H1 (cell line): ENCODE measurements around the gene EVPL. TPM values are rescaled to one million over a fixed set of nuclear protein-coding genes. Genes with fewer than 3 reads are reported as not detected.

Experiments
- CTCF ChIA-PET: fragments of 300-600 bp; sonication (Branson Sonifier 250); formaldehyde crosslinking; loops from one replicate; lab custom pipeline; 2021; ENCODE audit not compliant: partially characterized antibody; lab: Charles Lee
- POLR2A ChIA-PET: fragments of 300-600 bp; sonication (Branson Sonifier 250); formaldehyde crosslinking; loops from one replicate; lab custom pipeline; 2021; ENCODE audit warnings: inconsistent platforms; ENCODE audit not compliant: partially characterized antibody; lab: Charles Lee
- DNase-seq, 2 experiments: peaks; one replicate each; pipeline versions ENCODE4 v3.0.0 to v3.0.0-alpha.2; 2010 to 2022; ENCODE audit warnings: low spot score in 2 of 2, low read depth in 1 of 2, mixed read lengths in 1 of 2
- FAIRE-seq: peaks from 2 replicates; lab custom pipeline; 2011; peaks lifted over from hg19 to GRCh38; lab: Jason Lieb, UNC
- H2AFZ ChIP-seq: 2 replicates; pipeline ENCODE4 v1.8.1; 2012; ENCODE audit warnings: low read length, inconsistent platforms
- H2AK5ac ChIP-seq: 2 replicates; pipeline ENCODE4 v1.6.1; 2013; ENCODE audit warnings: low read depth, low read length
- H2BK120ac ChIP-seq: replicated peaks from 2 replicates; pipeline ENCODE3; 2013; ENCODE audit warnings: low read depth, low read length, inconsistent platforms
- H2BK12ac ChIP-seq: 2 replicates; pipeline ENCODE4 v1.6.1; 2013; ENCODE audit warnings: low read depth, low read length
- H2BK15ac ChIP-seq: 2 replicates; pipeline ENCODE4 v1.6.1; 2013; ENCODE audit warnings: low read length
- H2BK20ac ChIP-seq: 2 replicates; pipeline ENCODE4 v1.6.1; 2013; ENCODE audit warnings: low read length
- H2BK5ac ChIP-seq: 2 replicates; pipeline ENCODE4 v1.6.1; 2013; ENCODE audit warnings: low read depth, low read length
- H3K14ac ChIP-seq: 2 replicates; pipeline ENCODE4 v1.6.1; 2013; ENCODE audit warnings: inconsistent platforms; ENCODE audit not compliant: insufficient read length
- H3K18ac ChIP-seq: 2 replicates; pipeline ENCODE4 v1.6.1; 2013; ENCODE audit warnings: low read length; ENCODE audit errors: extremely low read depth
- H3K23ac ChIP-seq: 2 replicates; pipeline ENCODE4 v1.6.1; 2013; ENCODE audit warnings: inconsistent platforms; ENCODE audit not compliant: insufficient read length
- H3K23me2 ChIP-seq: 2 replicates; pipeline ENCODE4 v1.6.1; 2013; ENCODE audit warnings: low read depth, low read length
- H3K27ac ChIP-seq: 2 replicates; pipeline ENCODE4 v1.6.1; 2011; ENCODE audit warnings: low read depth, low read length, inconsistent platforms
- H3K27me3 ChIP-seq, 4 experiments: replicated peaks in 1 of 4; 1 replicate in 1 of 4; 2 replicates in 3 of 4; pipeline versions ENCODE4 v1.6.1 to v1.8.1; 2011 to 2013; ENCODE audit warnings: low read length in 3 of 4, mild to moderate bottlenecking in 3 of 4, inconsistent platforms in 2 of 4, mixed read lengths in 2 of 4, moderate library complexity in 1 of 4; ENCODE audit not compliant: control insufficient read depth in 3 of 4, insufficient read depth in 3 of 4; ENCODE audit errors: extremely low read depth in 1 of 4
- H3K36me3 ChIP-seq, 4 experiments: 2 replicates each; pipeline versions ENCODE4 v1.6.1 to v1.8.1; 2011 to 2013; ENCODE audit warnings: mild to moderate bottlenecking in 4 of 4, low read length in 3 of 4, moderate library complexity in 2 of 4, control low read depth in 1 of 4, inconsistent platforms in 1 of 4; ENCODE audit not compliant: insufficient read depth in 4 of 4, control insufficient read depth in 2 of 4
- H3K4ac ChIP-seq: replicated peaks from 2 replicates; pipeline ENCODE3; 2013; ENCODE audit warnings: low read length, low read depth, mixed read lengths, inconsistent platforms; ENCODE audit not compliant: insufficient read length
- H3K4me1 ChIP-seq, 4 experiments: replicated peaks in 1 of 4; 1 replicate in 1 of 4; 2 replicates in 3 of 4; pipeline versions ENCODE4 v1.6.1 to v1.8.1; 2011 to 2013; ENCODE audit warnings: low read length in 3 of 4, inconsistent platforms in 2 of 4, mixed read lengths in 1 of 4; ENCODE audit not compliant: insufficient read depth in 4 of 4, control insufficient read depth in 3 of 4
- H3K4me2 ChIP-seq, 2 experiments: 2 replicates each; pipeline versions ENCODE4 v1.6.1 to v1.8.1; 2011 to 2013; ENCODE audit warnings: low read depth in 2 of 2, low read length in 2 of 2, control low read depth in 1 of 2, inconsistent platforms in 1 of 2, mild to moderate bottlenecking in 1 of 2; ENCODE audit not compliant: insufficient read depth in 1 of 2
- H3K4me3 ChIP-seq, 4 experiments: fragments of 200-600, 300-600 bp in 1 of 4; sonication (generic), shearing (Covaris generic), sonication (Bioruptor Twin) in 1 of 4; 2 replicates each; pipeline versions ENCODE4 v1.5.1 to v1.8.1; 2011 to 2016; ENCODE audit warnings: low read length in 4 of 4, low read depth in 3 of 4, control low read depth in 2 of 4, inconsistent platforms in 2 of 4, mild to moderate bottlenecking in 2 of 4, mixed read lengths in 1 of 4, moderate library complexity in 1 of 4; ENCODE audit not compliant: insufficient read depth in 2 of 4; ENCODE audit errors: extremely low read depth in 1 of 4
- H3K56ac ChIP-seq: replicated peaks from 2 replicates; pipeline ENCODE3; 2013; ENCODE audit warnings: low read depth, mild to moderate bottlenecking, mixed read lengths, low read length, inconsistent platforms; ENCODE audit not compliant: insufficient read length
- H3K79me1 ChIP-seq: 2 replicates; pipeline ENCODE4 v1.6.1; 2013; ENCODE audit warnings: low read depth, low read length, control low read depth
- H3K79me2 ChIP-seq, 2 experiments: 2 replicates each; pipeline versions ENCODE4 v1.6.1 to v1.8.1; 2012 to 2013; ENCODE audit warnings: low read length in 2 of 2, mild to moderate bottlenecking in 2 of 2, inconsistent platforms in 1 of 2; ENCODE audit not compliant: insufficient read depth in 2 of 2, control insufficient read depth in 1 of 2
- H3K9ac ChIP-seq, 4 experiments: replicated peaks in 1 of 4; 1 replicate in 1 of 4; 2 replicates in 3 of 4; pipeline versions ENCODE4 v1.6.1 to v1.8.1; 2011 to 2013; ENCODE audit warnings: low read depth in 3 of 4, low read length in 3 of 4, control low read depth in 2 of 4, mild to moderate bottlenecking in 2 of 4, moderate library complexity in 2 of 4, inconsistent platforms in 1 of 4; ENCODE audit errors: extremely low read depth in 1 of 4
- H3K9me3 ChIP-seq, 2 experiments: 2 replicates each; pipeline versions ENCODE4 v1.6.1 to v1.8.1; 2012 to 2013; ENCODE audit warnings: mild to moderate bottlenecking in 2 of 2, moderate library complexity in 2 of 2, control low read depth in 1 of 2, inconsistent platforms in 1 of 2, low read depth in 1 of 2, low read length in 1 of 2, mixed read lengths in 1 of 2; ENCODE audit not compliant: insufficient read depth in 2 of 2
- H4K20me1 ChIP-seq, 2 experiments: replicated peaks in 1 of 2; 2 replicates each; pipeline versions ENCODE3 to v1.8.1; 2011 to 2013; ENCODE audit warnings: inconsistent platforms in 2 of 2, low read length in 2 of 2, mild to moderate bottlenecking in 1 of 2; ENCODE audit not compliant: insufficient read depth in 2 of 2, control insufficient read depth in 1 of 2
- H4K5ac ChIP-seq: 2 replicates; pipeline ENCODE4 v1.6.1; 2013; ENCODE audit warnings: low read length, low read depth, mixed read lengths, inconsistent platforms; ENCODE audit not compliant: insufficient read length
- H4K8ac ChIP-seq: 2 replicates; pipeline ENCODE4 v1.8.0; 2013; ENCODE audit warnings: mild to moderate bottlenecking, moderate library complexity, low read length, inconsistent platforms; ENCODE audit not compliant: insufficient read depth; ENCODE audit errors: extremely low read depth
- H4K91ac ChIP-seq: replicated peaks from 2 replicates; pipeline ENCODE3; 2013; ENCODE audit warnings: low read length, mixed read lengths, inconsistent platforms; ENCODE audit not compliant: insufficient read length
- CEBPB ChIP-seq: IDR thresholded peaks from 2 replicates; pipeline ENCODE4 v1.6.1; 2012; ENCODE audit warnings: low read depth, low read length
- CREB1 ChIP-seq: IDR thresholded peaks from 2 replicates; pipeline ENCODE4 v1.6.1; 2012; ENCODE audit warnings: inconsistent platforms
- KDM4A ChIP-seq: IDR thresholded peaks from one replicate; pipeline ENCODE4 v1.7.1; 2012; ENCODE audit warnings: low read depth, mild to moderate bottlenecking, moderate library complexity, low read length, inconsistent platforms; ENCODE audit not compliant: severe bottlenecking
- NRF1 ChIP-seq: IDR thresholded peaks from 2 replicates; pipeline ENCODE4 v1.6.1; 2011; ENCODE audit warnings: mild to moderate bottlenecking, low read depth, low read length, improper control_type of control experiment
- POLR2AphosphoS5 ChIP-seq: IDR thresholded peaks from 2 replicates; pipeline ENCODE4 v1.6.1; 2011; ENCODE audit warnings: low read depth, low read length
- RNF2 ChIP-seq: fragments of 200-900, 300-1000 bp; sonication (generic); IDR thresholded peaks from 2 replicates; pipeline ENCODE4 v1.7.1; 2016; ENCODE audit warnings: borderline replicate concordance, low read depth, mild to moderate bottlenecking, antibody characterized with exemption, low read length; ENCODE audit not compliant: poor library complexity, severe bottlenecking; ENCODE audit errors: missing control alignments
- RXRA ChIP-seq: IDR thresholded peaks from 2 replicates; pipeline ENCODE4 v1.6.1; 2011; ENCODE audit warnings: low read depth, mild to moderate bottlenecking, low read length, moderate library complexity; ENCODE audit not compliant: insufficient read depth
- SP1 ChIP-seq: IDR thresholded peaks from 2 replicates; pipeline ENCODE4 v1.6.1; 2011; ENCODE audit warnings: low read depth, low read length
- SRF ChIP-seq: IDR thresholded peaks from 2 replicates; pipeline ENCODE4 v1.6.1; 2011; ENCODE audit warnings: mild to moderate bottlenecking, low read depth, low read length, moderate library complexity
- TAF1 ChIP-seq: IDR thresholded peaks from 2 replicates; pipeline ENCODE4 v1.6.1; 2011; ENCODE audit warnings: mild to moderate bottlenecking, low read depth, low read length
- TCF12 ChIP-seq: IDR thresholded peaks from 2 replicates; pipeline ENCODE4 v1.6.1; 2011; ENCODE audit warnings: low read depth, mild to moderate bottlenecking, low read length
- WGBS, 2 experiments: shearing (Covaris generic) in 1 of 2; methylation state at CpG; one replicate each; pipeline versions ENCODE4 v1.1.6 to v1.1.7; 2013 to 2015; ENCODE audit warnings: low lambda C conversion rate in 2 of 2, mixed read lengths in 2 of 2, inconsistent platforms in 1 of 2, low coverage in 1 of 2, missing lambda C conversion rate in 1 of 2; ENCODE audit not compliant: insufficient replicate concordance in 2 of 2, insufficient coverage in 1 of 2, insufficient read length in 1 of 2; ENCODE audit errors: extremely low coverage in 1 of 2, missing lambda C conversion rate in 1 of 2; 5-methylcytosine and 5-hydroxymethylcytosine counted together
- polyA plus RNA-seq, 7 experiments: library from polyadenylated mRNA; depleted of rRNA in 3 of 7; stranded (reverse) in 5 of 7; unstranded in 2 of 7; fragments of >200 nt in 5 of 7; fragments of 200-250 nt in 2 of 7; gene quantifications; 1 replicate in 5 of 7; 2 replicates in 1 of 7; 4 replicates in 1 of 7; pipeline versions ENCODE4 v1.2.1 to v1.2.3, GENCODE V29; 2011 to 2013; ENCODE audit warnings: missing spikeins in 2 of 7, mixed read lengths in 2 of 7
- total RNA-seq: library from RNA; stranded (reverse); fragmentation: NEBNext Ultra II Directional; extraction: Animal tissue kit (Norgen Biotek cat#: 25700); gene quantifications from 2 replicates; pipeline ENCODE4 v1.2.1, GENCODE V29; 2021
- TF ChIP-seq, protein P1 (sequence below), 3 experiments: IDR thresholded peaks; 1 replicate in 2 of 3; 2 replicates in 1 of 3; pipeline versions ENCODE4 v1.5.1 to v1.6.1; 2011; ENCODE audit warnings: low read length in 3 of 3, mild to moderate bottlenecking in 3 of 3, inconsistent platforms in 2 of 3, low read depth in 1 of 3, moderate library complexity in 1 of 3; ENCODE audit not compliant: insufficient read depth in 1 of 3; ENCODE audit errors: control extremely low read depth in 1 of 3

EVPL gene
- total and polyA plus RNA-seq, 2 of the 8 experiments (the other 6 are each of a cell fraction or from before 2014, with no cell fraction given): 0.20 to 0.99 TPM

- H3K4me3 ChIP-seq: no peak overlapping the region
- H2AFZ ChIP-seq: no peak overlapping the region
- no peaks in the 10 kb centered on the region for H3K23me2 ChIP-seq
- H3K56ac ChIP-seq: no peak overlapping the region
- H4K20me1 ChIP-seq: no peaks in the 10 kb centered on the region
- H3K27ac ChIP-seq: no peak overlapping the region
- no peak overlapping the region for H3K4ac ChIP-seq
- H3K4me2 ChIP-seq: no peak overlapping the region
- no peaks in the 10 kb centered on the region; a peak in 2 of 7 replicates for H3K4me1 ChIP-seq
- no peak overlapping the region for H2BK15ac ChIP-seq
- 80% methylated on average over 4 of the region's 6 CpGs; no CpG with 5 or more reads in 1 of the 2 experiments for WGBS, 2 experiments
- H3K79me2 ChIP-seq: no peaks in the 10 kb centered on the region
- no peak overlapping the region for H4K8ac ChIP-seq
- no peaks in the 10 kb centered on the region for H3K79me1 ChIP-seq
- H2BK5ac ChIP-seq: no peak overlapping the region
- H3K14ac ChIP-seq: no peak overlapping the region
- H2AK5ac ChIP-seq: no peak overlapping the region
- ChIA-PET POLR2A (interaction anchor here (1.1 to 1.6 kb wide), 4 partner anchors 10 to 108 kb away, joined by 3 to 5 read pairs (median 3); partner anchors contain the start of gene FBF1), CTCF (interaction anchor here (0.6 to 32.0 kb wide), 17 partner anchors 10 to 284 kb away, joined by 3 to 885 read pairs (median 8); partner anchors contain the start of genes EVPL, MRPL38, TRIM47 and TRIM65)
- no peak overlapping the region for H2BK120ac ChIP-seq
- DNase-seq: no peak
- no peak overlapping the region for H3K9ac ChIP-seq
- H3K27me3 ChIP-seq: no peaks in the 10 kb centered on the region
- no peak for FAIRE-seq
- no peak overlapping the region for H2BK20ac ChIP-seq
- H3K18ac ChIP-seq: no peak overlapping the region
- no peak overlapping the region for H4K91ac ChIP-seq
- no peaks in the 10 kb centered on the region for H3K9me3 ChIP-seq
- H4K5ac ChIP-seq: no peak overlapping the region
- no peaks in the 10 kb centered on the region; a peak in 2 of 8 replicates for H3K36me3 ChIP-seq
- H2BK12ac ChIP-seq: no peak overlapping the region
- H3K23ac ChIP-seq: no peak overlapping the region
- TF ChIP-seq NRF1 (no peak), CEBPB (no peak), RXRA (no peak), POLR2AphosphoS5 (no peak), SP1 (no peak), SRF (no peak), RNF2 (no peak), TAF1 (no peak), TCF12 (no peak), CREB1 (no peak), KDM4A (no peak)
- TF ChIP-seq, protein P1, sequence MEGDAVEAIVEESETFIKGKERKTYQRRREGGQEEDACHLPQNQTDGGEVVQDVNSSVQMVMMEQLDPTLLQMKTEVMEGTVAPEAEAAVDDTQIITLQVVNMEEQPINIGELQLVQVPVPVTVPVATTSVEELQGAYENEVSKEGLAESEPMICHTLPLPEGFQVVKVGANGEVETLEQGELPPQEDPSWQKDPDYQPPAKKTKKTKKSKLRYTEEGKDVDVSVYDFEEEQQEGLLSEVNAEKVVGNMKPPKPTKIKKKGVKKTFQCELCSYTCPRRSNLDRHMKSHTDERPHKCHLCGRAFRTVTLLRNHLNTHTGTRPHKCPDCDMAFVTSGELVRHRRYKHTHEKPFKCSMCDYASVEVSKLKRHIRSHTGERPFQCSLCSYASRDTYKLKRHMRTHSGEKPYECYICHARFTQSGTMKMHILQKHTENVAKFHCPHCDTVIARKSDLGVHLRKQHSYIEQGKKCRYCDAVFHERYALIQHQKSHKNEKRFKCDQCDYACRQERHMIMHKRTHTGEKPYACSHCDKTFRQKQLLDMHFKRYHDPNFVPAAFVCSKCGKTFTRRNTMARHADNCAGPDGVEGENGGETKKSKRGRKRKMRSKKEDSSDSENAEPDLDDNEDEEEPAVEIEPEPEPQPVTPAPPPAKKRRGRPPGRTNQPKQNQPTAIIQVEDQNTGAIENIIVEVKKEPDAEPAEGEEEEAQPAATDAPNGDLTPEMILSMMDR (IDR thresholded peaks at IDR 0.05; ENCODE audit: control extremely low read depth in 1 of 3, insufficient read depth in 1 of 3, low read depth in 1 of 3, low read length in 3 of 3): no peak
These were observed 23.2 kb downstream of the EVPL start for GRCh38 chr17:76003915-76004314.
